ENCODE measurements around the gene GAPT.
"Not testable (repeated sequence)": the region's sequence is repeated elsewhere in the genome, so short reads cannot be mapped to it uniquely, and the experiment has no call there.

Gene GAPT

DNA sequence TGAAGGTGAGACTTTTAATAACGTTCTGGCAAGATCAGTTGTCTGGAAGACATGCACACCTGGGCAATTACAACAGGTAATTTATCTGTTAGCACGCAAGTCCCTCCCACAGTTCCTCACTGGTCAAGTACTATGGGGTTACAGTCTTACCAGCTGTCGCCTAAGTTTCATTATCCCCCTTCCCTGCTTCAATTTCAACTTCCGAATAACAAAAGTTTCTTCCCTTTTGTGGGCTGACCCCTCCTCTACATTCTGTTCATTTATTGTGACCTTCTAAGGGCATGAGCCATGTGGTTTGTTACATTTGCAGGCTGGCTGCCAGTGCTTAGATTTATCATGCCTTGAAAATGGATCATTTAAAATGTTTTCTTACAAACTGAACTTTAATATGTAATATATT is 16.5 kb downstream of the GAPT start:
- no peak overlapping the region for H3K4me3 ChIP-seq (ENCODE audit: low read depth, low read length)
- DNase-seq (ENCODE audit: low read depth): no peak
- no peak for TF ChIP-seq CTCF (IDR thresholded peaks at IDR 0.05; ENCODE audit: low read depth, low read length, missing control alignments)

- H3K4me3 ChIP-seq (ENCODE audit: low read depth, low read length): no peak overlapping the region
- no peak for DNase-seq (ENCODE audit: low read depth)
- no peak for TF ChIP-seq CTCF (IDR thresholded peaks at IDR 0.05; ENCODE audit: low read depth, low read length, missing control alignments)
Measured at GRCh38 chr5:58517198-58517597, 26.0 kb downstream of the GAPT start.

DNA sequence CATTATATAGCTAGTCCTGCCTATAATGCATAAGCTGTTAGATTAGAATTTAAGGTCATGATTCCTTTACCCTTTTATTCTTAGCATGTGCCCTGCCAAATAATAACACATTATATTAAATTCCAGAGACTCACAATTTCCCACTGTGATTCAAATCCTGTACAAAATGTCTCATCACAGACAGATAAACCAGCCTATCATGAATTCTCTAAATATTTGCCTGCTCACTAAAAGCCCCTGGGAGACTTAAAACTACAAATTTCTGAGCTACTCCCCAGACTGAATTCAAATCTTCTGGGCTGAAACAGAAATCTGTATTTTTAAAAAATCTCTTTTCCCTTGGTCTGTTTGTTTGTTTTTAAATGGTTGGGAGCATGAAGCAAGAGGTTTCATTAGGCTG is 32.7 kb downstream of the GAPT start:
- no peak for DNase-seq (ENCODE audit: low read depth)
- TF ChIP-seq CTCF (IDR thresholded peaks at IDR 0.05; ENCODE audit: low read depth, low read length, missing control alignments): no peak
- H3K4me3 ChIP-seq (ENCODE audit: low read depth, low read length): no peak overlapping the region

DNA sequence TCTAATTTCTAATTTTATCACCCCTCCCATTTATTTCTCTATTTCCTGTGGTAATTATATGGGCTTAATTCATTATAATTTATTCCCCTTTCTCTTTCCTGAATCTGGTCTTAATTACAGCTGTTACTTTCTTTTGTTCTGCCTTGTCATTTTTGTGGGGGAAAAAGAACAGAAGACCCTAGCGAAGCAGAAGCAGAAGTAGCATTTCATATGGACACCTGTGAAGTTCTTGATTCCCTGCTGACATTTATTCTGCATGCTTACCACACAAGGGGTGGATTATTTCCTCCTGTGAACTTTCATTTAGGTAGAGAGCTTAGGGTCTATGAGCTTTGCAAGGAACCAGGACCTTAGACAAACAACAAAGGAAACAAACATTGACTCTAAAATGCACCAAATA is 33.3 kb downstream of the GAPT start:
- H3K4me3 ChIP-seq (ENCODE audit: low read depth, low read length): no peak overlapping the region
- DNase-seq (ENCODE audit: low read depth): no peak
- TF ChIP-seq CTCF (IDR thresholded peaks at IDR 0.05; ENCODE audit: low read depth, low read length, missing control alignments): no peak

DNA sequence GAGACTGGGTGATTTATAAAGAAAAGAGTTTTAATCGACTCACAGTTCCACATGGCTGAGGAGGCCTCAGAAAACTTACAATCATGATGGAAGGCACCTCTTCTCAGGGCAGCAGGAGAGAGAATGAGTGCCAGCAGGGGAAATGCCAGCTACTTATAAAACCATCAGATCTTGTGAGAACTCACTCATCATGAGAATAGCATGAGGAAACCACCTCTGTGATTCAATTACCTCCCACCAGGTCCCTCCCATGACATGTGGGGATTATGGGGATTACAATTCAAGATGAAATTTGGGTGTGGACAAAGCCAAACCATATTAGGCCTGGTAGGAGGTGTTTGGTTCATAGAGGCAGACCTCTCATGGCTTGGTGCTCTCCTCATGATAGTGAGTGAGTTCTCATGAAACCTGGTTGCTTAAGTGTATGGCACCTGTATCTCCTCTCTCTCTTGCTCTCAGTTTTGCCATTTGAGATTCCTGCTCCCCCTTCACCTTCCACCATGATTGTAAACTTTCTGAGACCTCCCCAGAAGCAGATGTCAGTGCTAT is 39.8 kb downstream of the GAPT start:
- TF ChIP-seq CTCF (IDR thresholded peaks at IDR 0.05; ENCODE audit: low read depth, low read length, missing control alignments): no peak

GRCh38 chr5:58541935-58542334 is 50.7 kb downstream of the GAPT start:
- not testable (repeated sequence) for H3K4me3 ChIP-seq (ENCODE audit: low read depth, low read length); DNase-seq (ENCODE audit: low read depth)

More for the DNA sequence above, 39.8 kb downstream of the GAPT start:
- DNase-seq (ENCODE audit: low read depth): no peak
- H3K4me3 ChIP-seq (ENCODE audit: low read depth, low read length): no peak overlapping the region

GRCh38 chr5:58542709-58543108 is 51.5 kb downstream of the GAPT start:
- TF ChIP-seq CTCF (IDR thresholded peaks at IDR 0.05; ENCODE audit: low read depth, low read length, missing control alignments): no peak
- no peak overlapping the region for H3K4me3 ChIP-seq (ENCODE audit: low read depth, low read length)
- DNase-seq (ENCODE audit: low read depth): no peak

All from GM12864 (cell line).